ENCODE results near the gene GRHL1. TPM values are rescaled to one million over a fixed set of nuclear protein-coding genes. Genes with fewer than 3 reads are reported as not detected.

Gene GRHL1
- total RNA-seq, 4 donors from 2014 or later = 0.29 to 1.0 (median 0.75) TPM

DNA sequence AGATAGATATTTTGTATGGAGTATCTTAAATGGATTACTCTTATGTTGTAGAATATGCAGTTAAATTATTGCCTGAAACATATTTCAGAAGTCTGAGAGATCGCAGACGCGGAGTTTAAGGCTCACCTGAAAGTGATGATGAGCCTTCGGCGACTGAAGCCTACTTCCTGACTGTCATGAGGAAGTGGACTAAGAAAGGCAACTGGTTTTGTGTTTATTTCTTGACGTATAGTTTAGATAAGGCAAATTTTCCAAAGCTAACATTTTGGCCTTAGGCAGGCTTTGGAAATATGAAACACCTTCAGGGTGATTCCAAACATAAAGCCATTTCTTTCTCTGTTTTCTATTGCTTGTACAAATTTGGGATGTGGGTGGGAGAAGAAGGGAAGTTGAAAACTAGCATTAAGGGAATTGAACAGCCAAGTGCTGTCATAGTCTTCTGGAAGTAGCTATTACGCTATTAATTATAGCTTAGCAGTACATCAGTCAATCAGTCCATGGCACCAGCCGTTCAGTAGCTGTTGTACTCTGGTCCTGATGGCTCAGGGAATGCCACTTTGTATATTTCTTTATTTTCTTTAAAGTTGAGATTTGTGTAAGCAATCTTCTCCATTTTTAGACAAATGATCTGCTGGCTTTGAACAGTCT is 1.5 kb downstream of the GRHL1 start:
- Histone ChIP-seq H3K27ac (no peak overlapping the region), H3K27me3 (no peaks in the 10 kb centered on the region), H3K4me1 (peaks cover 0 to 5% of the 10 kb centered on the region in 2 donors), H3K4me3 (no peak overlapping the region), H3K9me3 (no peaks in the 10 kb centered on the region), H3K36me3 (no peaks in the 10 kb centered on the region)
- TF ChIP-seq CTCF (IDR thresholded peaks at IDR 0.05 in 4 of 5, conservative IDR thresholded peaks at IDR 0.05 in 1 of 5) (no peak), POLR2A (IDR thresholded peaks at IDR 0.05) (no peak)
- intact Hi-C loops (cut with DNase I; ENCODE audit: low total_unique reads) = loop anchor here (5.0 to 10.0 kb wide), 2 partner anchors 151 to 492 kb away; partner anchors contain the start of gene ODC1
- in situ Hi-C loops (cut with MboI; ENCODE audit: low sequenced_read_pairs in 4 of 4) = no loop called here
- ATAC-seq (no peak), DNase-seq (no peak)

- no peak overlapping the region for H3K27ac ChIP-seq
- peaks cover 0 to 5% of the 10 kb centered on the region in 2 donors for H3K4me1 ChIP-seq
- DNase-seq (no peak), ATAC-seq (no peak)
- no peak for TF ChIP-seq POLR2A (IDR thresholded peaks at IDR 0.05)
- TF ChIP-seq CTCF (IDR thresholded peaks at IDR 0.05 in 4 of 5, conservative IDR thresholded peaks at IDR 0.05 in 1 of 5) = no peak
- no peaks in the 10 kb centered on the region for H3K36me3 ChIP-seq
- H3K27me3 ChIP-seq = no peaks in the 10 kb centered on the region
- no peaks in the 10 kb centered on the region for H3K9me3 ChIP-seq
- in situ Hi-C loops (cut with MboI; ENCODE audit: low sequenced_read_pairs in 4 of 4) = no loop called here
- no peak overlapping the region for H3K4me3 ChIP-seq
- intact Hi-C loops (cut with DNase I; ENCODE audit: low total_unique reads) = loop anchor here (5.0 to 10.0 kb wide), 2 partner anchors 152 to 491 kb away; partner anchors contain the start of gene ODC1
These were observed 2.6 kb downstream of the GRHL1 start for GRCh38 chr2:9954136-9954535.

- no peak for ATAC-seq
- TF ChIP-seq POLR2A (IDR thresholded peaks at IDR 0.05) (no peak), CTCF (IDR thresholded peaks at IDR 0.05 in 4 of 5, conservative IDR thresholded peaks at IDR 0.05 in 1 of 5) (no peak)
- in situ Hi-C loops (cut with MboI; ENCODE audit: low sequenced_read_pairs in 4 of 4) = no loop called here
- Histone ChIP-seq H3K36me3 (no peaks in the 10 kb centered on the region), H3K27ac (no peak overlapping the region), H3K4me1 (no peaks in the 10 kb centered on the region), H3K4me3 (no peak overlapping the region), H3K27me3 (no peaks in the 10 kb centered on the region), H3K9me3 (no peaks in the 10 kb centered on the region)
- DNase-seq = no peak
- intact Hi-C loops (cut with DNase I; ENCODE audit: low total_unique reads) = loop anchor here (10.0 kb wide), 1 partner anchor 487 kb away; the partner anchor contains the start of gene ODC1
These were observed 6.6 kb downstream of the GRHL1 start for GRCh38 chr2:9958057-9958456.

GRCh38 chr2:9959262-9959661 is 7.8 kb downstream of the GRHL1 start:
- Histone ChIP-seq H3K27ac (no peak overlapping the region), H3K4me3 (no peak overlapping the region), H3K36me3 (no peaks in the 10 kb centered on the region), H3K27me3 (no peaks in the 10 kb centered on the region), H3K9me3 (no peaks in the 10 kb centered on the region), H3K4me1 (no peaks in the 10 kb centered on the region)
- intact Hi-C loops (cut with DNase I; ENCODE audit: low total_unique reads) (loop anchor here (10.0 kb wide), 1 partner anchor 486 kb away; the partner anchor contains the start of gene ODC1), in situ Hi-C loops (cut with MboI; ENCODE audit: low sequenced_read_pairs in 4 of 4) (no loop called here)
- TF ChIP-seq POLR2A (IDR thresholded peaks at IDR 0.05) (no peak), CTCF (IDR thresholded peaks at IDR 0.05 in 4 of 5, conservative IDR thresholded peaks at IDR 0.05 in 1 of 5) (no peak)
- DNase-seq = no peak
- no peak for ATAC-seq
